ENCODE data around the gene MICU1.
"Not testable (repeated sequence)": the region's sequence is repeated elsewhere in the genome, so short reads cannot be mapped to it uniquely, and the experiment has no call there.

MICU1 gene

GRCh38 chr10:72337039-72337629 lies 288.7 kb downstream of the MICU1 start:
- peak in 1 of 2 donors; percentile 56 for DNase-seq

- DNase-seq = no peak
Observed at GRCh38 chr10:72336259-72337038, 289.4 kb downstream of the MICU1 start.

GRCh38 chr10:72335394-72336258 lies 290.3 kb downstream of the MICU1 start:
- DNase-seq = peak in 1 of 2 donors; percentile 20

DNA sequence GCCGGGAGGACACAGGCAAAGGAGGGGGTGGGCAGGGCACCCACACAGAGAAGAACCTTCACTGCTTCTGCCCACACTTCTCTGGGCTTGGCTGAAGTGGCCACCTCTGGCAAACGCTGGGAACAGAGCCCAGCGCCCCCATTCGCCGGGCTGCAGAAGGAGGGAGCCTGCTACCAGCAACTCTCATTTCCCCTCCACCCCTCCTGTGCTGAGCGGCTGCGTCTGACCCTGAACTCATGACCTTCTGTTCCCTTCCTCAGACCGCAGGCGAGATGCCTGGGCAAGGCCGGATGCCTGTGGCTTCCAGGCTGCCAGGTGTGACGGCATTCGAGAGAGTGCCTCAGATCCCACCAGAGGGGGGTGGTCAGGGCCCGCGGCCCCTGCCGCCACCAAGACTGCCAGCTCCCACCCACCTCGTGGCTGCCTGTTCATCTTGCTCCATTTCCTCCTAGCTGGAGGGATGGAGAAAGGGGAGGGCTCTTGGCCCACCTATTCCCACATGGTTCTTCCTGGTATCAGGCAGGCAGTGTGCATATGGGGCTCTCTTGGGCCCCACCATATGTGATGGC lies 291.0 kb downstream of the MICU1 start:
- DNase-seq = peak in 1 of 2 donors; percentile 84

DNA sequence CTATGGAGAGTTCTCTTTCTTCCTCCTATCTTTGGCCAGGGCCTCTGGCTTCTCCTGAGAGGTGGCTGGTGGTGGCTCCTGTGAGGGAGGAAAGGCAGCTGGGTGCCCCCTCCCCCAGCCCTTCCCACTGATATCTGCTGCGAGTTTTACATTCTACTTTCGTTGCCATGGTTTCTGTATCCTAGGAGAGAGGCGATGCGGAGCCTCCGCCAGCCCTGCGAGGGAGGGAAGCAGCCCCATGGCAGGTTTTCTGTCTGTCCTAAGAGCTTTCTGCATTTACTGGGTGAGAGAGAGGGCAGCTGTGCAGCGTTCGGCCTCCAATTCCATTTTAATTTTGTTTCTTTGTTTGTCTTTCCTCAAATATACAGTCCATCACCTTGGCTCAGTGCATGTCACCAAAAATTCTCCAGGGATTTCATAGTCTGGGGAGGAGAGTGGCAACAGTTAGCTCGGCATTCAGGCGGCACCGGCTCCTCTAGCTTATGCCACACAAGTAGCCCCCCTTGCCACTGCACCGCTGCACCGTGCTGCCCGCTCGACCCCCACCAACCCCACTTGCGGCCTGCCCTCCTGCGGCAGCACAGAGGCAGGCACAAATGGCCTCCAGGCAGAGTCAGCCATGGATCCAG lies 291.6 kb downstream of the MICU1 start:
- no peak for DNase-seq

- no peak for DNase-seq
Observed at GRCh38 chr10:72333112-72334015, 292.5 kb downstream of the MICU1 start.

DNA sequence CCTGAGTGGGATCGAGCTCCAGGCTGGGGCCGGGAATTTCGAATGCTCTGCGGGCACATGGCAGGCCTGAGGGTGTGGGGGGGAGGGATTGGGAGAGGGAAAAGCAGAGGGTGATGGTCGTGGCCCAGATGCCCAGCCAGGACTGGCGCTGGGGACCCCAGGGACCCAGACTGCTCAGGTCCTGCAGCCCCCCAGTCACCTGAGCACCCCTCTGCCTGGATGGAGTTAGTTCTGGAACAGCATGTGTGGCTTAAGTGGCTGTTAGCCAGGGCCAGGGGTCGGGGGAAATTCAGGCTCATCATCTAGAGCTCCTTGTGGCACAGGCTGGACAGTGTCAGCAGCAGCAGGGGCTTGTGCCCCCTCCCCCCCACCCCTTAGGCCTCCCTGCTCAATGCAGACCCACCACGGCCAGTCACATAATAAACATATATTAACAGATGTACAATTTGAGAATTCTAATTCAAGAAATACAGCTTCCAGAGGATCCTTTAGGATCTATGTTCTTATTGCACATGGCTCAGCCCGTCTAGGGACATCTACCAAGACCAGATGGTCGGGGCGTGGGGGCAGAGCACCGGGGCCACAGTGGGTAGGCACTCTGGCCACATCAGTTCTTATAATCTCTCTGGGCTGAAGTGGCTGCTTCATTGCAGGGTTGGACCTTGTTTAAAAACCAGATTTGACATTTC lies 293.3 kb downstream of the MICU1 start:
- DNase-seq = no peak

DNA sequence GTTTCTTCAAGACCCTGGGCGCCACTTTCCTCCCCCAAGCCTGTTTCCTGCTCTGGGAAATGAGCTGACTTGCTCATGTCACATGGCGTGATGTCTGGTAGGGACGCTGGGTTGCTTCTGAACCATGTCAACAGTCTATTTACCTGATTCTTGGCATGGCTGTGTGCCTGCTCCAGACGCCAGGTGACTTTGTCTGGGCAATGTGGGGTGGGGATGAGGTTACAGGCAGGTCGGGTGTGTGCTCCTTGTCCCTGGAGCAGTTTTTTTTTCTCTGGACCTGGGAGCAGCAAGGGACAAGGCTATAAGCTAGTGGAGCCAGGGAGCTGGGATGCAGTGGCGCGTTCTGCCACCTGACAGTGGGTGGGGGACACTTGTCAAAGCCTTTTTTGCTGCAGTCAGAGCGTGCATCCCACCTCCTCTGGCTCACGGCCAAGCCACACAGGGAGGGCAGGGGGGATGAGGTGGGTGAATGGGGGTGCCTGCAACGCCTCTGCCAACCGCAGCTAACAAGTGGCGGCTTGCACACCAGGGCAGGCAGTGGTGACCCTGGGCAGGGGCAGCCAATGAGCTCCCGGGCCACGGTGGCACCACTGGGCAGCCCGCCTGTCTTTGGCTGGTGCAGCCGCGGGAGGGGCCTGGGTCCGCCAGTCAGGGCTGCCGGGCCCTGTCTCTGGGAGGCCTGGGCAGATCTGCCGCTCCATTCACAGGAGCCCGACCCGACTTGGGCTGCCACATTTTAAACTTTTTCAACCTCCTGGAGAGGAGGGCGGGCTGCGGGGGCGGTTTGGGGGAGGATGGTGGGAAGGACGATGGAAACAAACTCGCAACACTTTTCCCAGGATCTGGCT lies 294.1 kb downstream of the MICU1 start:
- peak; percentile 55 to 82 for DNase-seq

- DNase-seq = no peak
Observed at GRCh38 chr10:72330069-72330426, 295.8 kb downstream of the MICU1 start.

DNA sequence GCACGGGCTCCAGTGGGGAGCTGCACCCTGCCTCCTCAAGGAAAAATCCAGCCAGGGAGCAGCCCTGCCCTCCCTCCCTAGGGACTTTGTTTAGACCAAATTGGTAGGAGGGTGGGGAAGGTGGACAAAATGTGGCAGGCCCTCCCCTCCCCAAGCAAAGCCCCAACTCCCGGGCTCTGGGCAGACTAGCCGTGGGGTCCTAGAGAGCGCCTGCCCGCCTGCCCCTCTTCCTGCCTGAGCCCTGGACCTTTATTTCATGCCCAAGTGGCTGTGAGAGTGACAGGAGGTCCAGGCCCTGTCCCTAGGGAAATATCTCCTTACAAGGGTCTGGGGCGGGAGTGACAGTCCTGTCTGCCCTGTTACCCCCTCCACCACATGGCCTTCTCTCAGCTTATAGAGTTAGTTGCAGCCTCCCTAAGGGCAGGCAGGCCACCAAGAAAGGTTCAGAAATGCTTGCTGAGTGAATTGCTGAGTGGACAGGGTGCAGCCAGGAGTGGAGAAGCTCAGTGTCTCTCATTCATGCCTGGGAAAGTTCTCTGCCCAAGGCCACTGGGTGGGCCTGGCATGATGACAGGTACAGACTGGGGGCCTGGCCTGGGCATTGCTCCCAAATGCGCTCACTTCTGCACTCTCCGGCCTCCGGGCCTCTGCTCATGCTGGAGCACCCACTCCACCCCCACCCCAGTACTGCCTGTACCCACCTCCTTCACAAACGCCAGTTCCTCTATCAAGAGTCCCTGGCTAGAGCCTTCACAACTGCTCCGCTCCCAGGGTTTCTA lies 296.4 kb downstream of the MICU1 start:
- peak in 1 of 2 donors; percentile 11 for DNase-seq

DNA sequence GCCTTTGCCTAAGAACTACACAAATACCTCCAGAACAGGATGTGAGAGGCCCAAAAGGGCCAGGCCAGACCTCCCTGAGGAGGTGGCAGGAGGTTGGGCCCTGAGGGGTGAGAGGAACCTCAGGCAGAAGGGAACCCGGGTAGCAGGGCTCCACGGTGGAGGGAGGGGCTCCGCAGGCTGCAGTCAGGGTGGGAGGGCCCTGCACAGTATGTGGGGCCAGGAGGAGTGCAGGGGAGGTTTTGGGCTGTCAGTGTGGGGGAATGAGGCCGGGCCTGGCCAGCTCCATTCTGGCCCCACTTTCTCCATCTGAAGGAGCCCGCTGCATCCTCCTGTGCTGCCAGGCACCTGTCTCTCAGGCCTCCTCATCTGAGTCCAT lies 297.1 kb downstream of the MICU1 start:
- no peak for DNase-seq

- DNase-seq = no peak
Observed at GRCh38 chr10:72328045-72328828, 297.6 kb downstream of the MICU1 start.

- not testable (repeated sequence) for DNase-seq
Observed at GRCh38 chr10:72326665-72327603, 298.9 kb downstream of the MICU1 start.

DNA sequence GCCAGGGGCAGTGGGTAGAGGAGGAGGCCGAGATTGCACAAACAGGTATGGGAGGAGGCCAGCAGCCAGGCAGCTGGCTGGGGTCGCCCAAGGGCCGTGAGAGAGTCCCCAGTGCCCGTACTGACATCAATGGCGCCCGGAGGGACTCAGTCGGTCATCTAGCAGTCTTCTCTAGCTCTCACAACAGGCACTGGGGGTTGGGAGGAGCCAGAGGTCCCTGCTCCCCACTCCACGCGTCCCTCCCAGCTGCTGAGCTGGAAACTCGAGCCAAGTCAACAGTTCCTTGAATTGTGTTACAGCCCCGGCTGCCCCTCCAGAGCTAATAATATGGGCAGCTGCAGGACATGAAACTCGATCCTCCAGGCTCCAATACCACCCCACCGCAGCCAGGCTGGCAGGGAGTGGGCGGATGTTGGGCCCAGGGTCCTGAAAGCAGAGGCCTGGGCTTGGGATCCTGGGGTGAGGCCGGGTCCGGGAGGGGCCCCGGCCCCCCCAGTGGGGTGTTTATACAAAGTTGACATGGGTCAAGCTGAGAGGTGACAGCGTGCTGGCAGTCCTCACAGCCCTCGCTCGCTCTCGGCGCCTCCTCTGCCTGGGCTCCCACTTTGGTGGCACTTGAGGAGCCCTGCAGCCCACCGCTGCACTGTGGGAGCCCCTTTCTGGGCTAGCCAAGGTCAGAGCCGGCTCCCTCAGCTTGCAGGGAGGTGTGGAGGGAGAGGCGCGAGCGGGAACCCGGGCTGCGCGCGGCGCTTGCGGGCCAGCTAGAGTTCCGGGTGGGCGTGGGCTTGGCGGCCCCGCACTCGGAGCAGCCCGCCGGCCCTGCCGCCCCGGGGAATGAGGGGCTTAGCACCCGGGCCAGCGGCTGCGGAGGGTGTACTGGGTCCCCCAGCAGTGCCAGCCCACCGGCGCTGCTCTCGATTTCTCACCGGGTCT lies 300.4 kb downstream of the MICU1 start:
- DNase-seq = not testable (repeated sequence)

DNA sequence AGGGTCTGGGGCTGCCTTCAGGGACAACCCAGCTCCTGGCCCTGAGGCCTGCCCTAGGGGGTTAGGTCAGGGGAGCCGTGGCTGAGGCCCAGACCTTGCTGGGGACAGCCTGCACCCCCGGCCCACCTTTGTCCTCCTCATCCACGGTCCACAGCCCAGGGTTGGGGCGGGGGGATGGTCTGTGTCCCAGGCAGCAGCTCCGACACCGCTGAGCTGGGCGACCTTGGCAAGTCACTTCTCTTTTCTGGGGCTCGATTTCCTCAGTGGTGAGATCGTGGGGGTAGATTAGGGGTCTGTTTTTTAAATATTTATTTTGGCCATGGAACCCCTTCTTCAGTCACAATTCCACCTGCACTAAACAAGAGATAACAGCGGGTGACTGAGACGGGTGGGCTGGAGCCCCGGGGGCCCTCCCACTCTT lies 302.1 kb downstream of the MICU1 start:
- DNase-seq = peak in 1 of 2 donors; percentile 82

Measured in bone marrow (tissue), 2 donors.